Astrocyte of the cerebellum (primary cell): ENCODE measurements around the gene COL17A1.

ENCODE experiments used
- DNase-seq: peaks from one replicate; pipeline ENCODE4 v3.0.0-alpha.2; 2011; ENCODE audit warnings: low read depth
- H3K4me3 ChIP-seq: 2 replicates; pipeline ENCODE4 v1.5.1; 2011; ENCODE audit warnings: mild to moderate bottlenecking, low read depth, low read length, moderate library complexity
- CTCF ChIP-seq: IDR thresholded peaks from 2 replicates; pipeline ENCODE4 v1.5.1; 2012; ENCODE audit warnings: low read length, low read depth, moderate library complexity, mild to moderate bottlenecking; ENCODE audit errors: missing control alignments
- in situ Hi-C: cut with HindIII; loops from 2 replicates; pipeline ENCODE4 v1.10.0; 2017; ENCODE audit warnings: low sequenced_read_pairs

COL17A1 gene

GRCh38 chr10:104089621-104090020 lies 3.9 kb upstream of the COL17A1 start:
- no peak overlapping the region for H3K4me3 ChIP-seq
- TF ChIP-seq CTCF = no peak
- in situ Hi-C loops = no loop called here
- DNase-seq = no peak

GRCh38 chr10:104088239-104088638 lies 2.6 kb upstream of the COL17A1 start:
- TF ChIP-seq CTCF = no peak
- in situ Hi-C loops = no loop called here
- no peak overlapping the region for H3K4me3 ChIP-seq
- DNase-seq = no peak

GRCh38 chr10:104084482-104085142 lies 1.1 kb downstream of the COL17A1 start:
- no peak overlapping the region for H3K4me3 ChIP-seq
- no peak for DNase-seq
- in situ Hi-C loops = no loop called here
- TF ChIP-seq CTCF = no peak

- no peak for DNase-seq
- no peak for TF ChIP-seq CTCF
- H3K4me3 ChIP-seq = no peak overlapping the region
- in situ Hi-C loops = no loop called here
These were observed 3.7 kb downstream of the COL17A1 start for GRCh38 chr10:104081998-104082397.

GRCh38 chr10:104080762-104081161 lies 4.9 kb downstream of the COL17A1 start:
- no peak for DNase-seq
- in situ Hi-C loops = no loop called here
- peak; percentile 12 for TF ChIP-seq CTCF
- no peak overlapping the region for H3K4me3 ChIP-seq

GRCh38 chr10:104077663-104078151 lies 8.0 kb downstream of the COL17A1 start:
- no peak overlapping the region for H3K4me3 ChIP-seq
- DNase-seq = no peak
- TF ChIP-seq CTCF = no peak
- in situ Hi-C loops = no loop called here
